ENCODE results near the gene CNTN6. TPM values are rescaled to one million over a fixed set of nuclear protein-coding genes. Genes with fewer than 3 reads are reported as not detected.

The CNTN6 gene
- total RNA-seq, 2 experiments from 2014 or later, result not detected

GRCh38 chr3:1088503-1088902, 4.3 kb upstream of the CNTN6 start:
- Mint-ChIP-seq H3K4me3 (no peak overlapping the region), H3K27ac (no peak overlapping the region), H3K9me3 (no peaks in the 10 kb centered on the region), H3K36me3 (ENCODE audit: low read depth) (no peaks in the 10 kb centered on the region), H3K27me3 (no peaks in the 10 kb centered on the region), H3K4me1 (ENCODE audit: low read depth) (no peaks in the 10 kb centered on the region)
- POLR2A ChIA-PET, result no interaction called here
- DNase-seq (no peak), ATAC-seq (no peak)
- intact Hi-C loops (cut with micrococcal nuclease), result no loop called here
- TF ChIP-seq CTCF (IDR thresholded peaks at IDR 0.05), result no peak
- CTCF ChIA-PET, result no interaction called here

GRCh38 chr3:1091286-1091685, 1.5 kb upstream of the CNTN6 start:
- H3K27me3 Mint-ChIP-seq, result no peaks in the 10 kb centered on the region
- ATAC-seq (no peak), DNase-seq (no peak)
- H3K9me3 Mint-ChIP-seq, result peaks cover under 1% of the 10 kb centered on the region
- no peaks in the 10 kb centered on the region for H3K4me1 Mint-ChIP-seq (ENCODE audit: low read depth)
- ChIA-PET CTCF (no interaction called here), POLR2A (no interaction called here)
- no peak overlapping the region for H3K4me3 Mint-ChIP-seq
- TF ChIP-seq CTCF (IDR thresholded peaks at IDR 0.05), result no peak
- no peak overlapping the region for H3K27ac Mint-ChIP-seq
- no peaks in the 10 kb centered on the region for H3K36me3 Mint-ChIP-seq (ENCODE audit: low read depth)
- intact Hi-C loops (cut with micrococcal nuclease), result no loop called here

GRCh38 chr3:1092061-1092460, 763 bp upstream of the CNTN6 start:
- TF ChIP-seq CTCF (IDR thresholded peaks at IDR 0.05), result no peak
- no peak overlapping the region for H3K27ac Mint-ChIP-seq
- no peaks in the 10 kb centered on the region for H3K4me1 Mint-ChIP-seq (ENCODE audit: low read depth)
- H3K36me3 Mint-ChIP-seq (ENCODE audit: low read depth), result no peaks in the 10 kb centered on the region
- ChIA-PET CTCF (no interaction called here), POLR2A (no interaction called here)
- no peaks in the 10 kb centered on the region for H3K27me3 Mint-ChIP-seq
- no peak for DNase-seq
- intact Hi-C loops (cut with micrococcal nuclease), result no loop called here
- H3K4me3 Mint-ChIP-seq, result no peak overlapping the region
- peaks cover 3% of the 10 kb centered on the region for H3K9me3 Mint-ChIP-seq
- ATAC-seq, result no peak

DNA sequence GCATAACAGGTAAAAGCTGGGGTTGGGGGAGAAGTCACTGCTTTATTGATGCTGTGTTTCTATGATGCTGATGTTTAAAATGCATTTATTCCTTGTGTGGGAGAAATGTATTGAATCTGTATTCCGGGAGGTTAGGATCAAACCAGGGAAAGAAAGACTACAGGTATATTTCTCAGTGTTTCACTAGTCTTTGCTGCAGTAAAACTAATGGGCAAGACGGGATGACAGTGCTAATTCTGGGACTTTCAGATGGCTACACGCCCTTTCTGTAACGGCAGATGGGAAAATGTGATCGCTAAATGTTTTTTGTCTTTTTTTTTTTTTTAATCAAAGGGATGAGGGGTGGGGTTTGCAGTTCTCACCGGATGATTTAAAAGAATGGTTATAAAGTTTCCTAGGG, 393 bp downstream of the CNTN6 start:
- Mint-ChIP-seq H3K4me3 (no peak overlapping the region), H3K4me1 (ENCODE audit: low read depth) (no peaks in the 10 kb centered on the region), H3K9me3 (peaks cover 3% of the 10 kb centered on the region), H3K36me3 (ENCODE audit: low read depth) (no peaks in the 10 kb centered on the region), H3K27ac (no peak overlapping the region), H3K27me3 (no peaks in the 10 kb centered on the region)
- TF ChIP-seq CTCF (IDR thresholded peaks at IDR 0.05), result no peak
- ATAC-seq, result no peak
- POLR2A ChIA-PET, result no interaction called here
- DNase-seq, result no peak
- intact Hi-C loops (cut with micrococcal nuclease), result no loop called here
- CTCF ChIA-PET, result no interaction called here

- H3K27ac Mint-ChIP-seq, result no peak overlapping the region
- no peaks in the 10 kb centered on the region for H3K4me1 Mint-ChIP-seq (ENCODE audit: low read depth)
- H3K4me3 Mint-ChIP-seq, result no peak overlapping the region
- POLR2A ChIA-PET, result no interaction called here
- no peak for TF ChIP-seq CTCF (IDR thresholded peaks at IDR 0.05)
- intact Hi-C loops (cut with micrococcal nuclease), result no loop called here
- CTCF ChIA-PET, result no interaction called here
- ATAC-seq (no peak), DNase-seq (no peak)
- H3K9me3 Mint-ChIP-seq, result peaks cover 3% of the 10 kb centered on the region
- H3K27me3 Mint-ChIP-seq, result no peaks in the 10 kb centered on the region
- H3K36me3 Mint-ChIP-seq (ENCODE audit: low read depth), result no peaks in the 10 kb centered on the region
Measured at GRCh38 chr3:1103525-1103924, 10.7 kb downstream of the CNTN6 start.

Data from activated CD8-positive, alpha-beta T cell treated with anti-CD3 and anti-CD28 coated beads for 36 hours (primary cell).